NCI-H82 treated with DMSO at 0.1 percent for 48 hours (cell line): ENCODE data around the gene CT45A8.
"Not testable (repeated sequence)": the region's sequence is repeated elsewhere in the genome, so short reads cannot be mapped to it uniquely, and the experiment has no call there.

Source experiments
- DNase-seq: peaks from one replicate; lab custom pipeline; 2025; ENCODE audit not compliant: unreplicated experiment; lab: John Stamatoyannopoulos, UW

CT45A8 gene

DNA sequence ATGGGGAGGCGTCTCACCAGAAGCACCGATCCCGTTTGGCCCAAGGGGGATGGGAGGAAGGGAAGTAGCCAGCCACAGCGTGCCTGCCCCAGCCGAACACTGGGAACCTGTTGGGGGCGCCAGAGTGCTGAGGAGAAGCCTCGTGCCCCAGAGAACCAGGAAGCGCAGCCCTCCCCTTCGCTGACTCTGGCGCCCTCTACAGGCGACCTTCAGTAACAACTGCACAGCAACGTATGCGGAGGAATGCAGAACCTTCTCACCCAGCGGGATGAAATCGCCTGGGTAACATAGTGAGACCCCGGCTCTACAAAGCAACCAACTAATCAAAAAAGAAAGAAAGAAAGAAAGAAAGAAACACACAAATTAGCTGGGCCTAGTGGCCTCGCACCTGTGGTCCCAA lies at the start of gene CT45A8:
TSS of gene CT45A8 (minus strand) at position 101 of the 400 bp plus-strand sequence. CDS start 3,755 bp downstream, outside the sequence.
- DNase-seq: not testable (repeated sequence)

- no peak for DNase-seq
Observed at GRCh38 chrX:135893294-135893817, 39.0 kb upstream of the CT45A8 start, which contains the start of the genes CT45A10 and SAGE1. TSS of gene CT45A10 (minus strand) at chrX:135893444. CDS start at chrX:135885344, 8,100 bp downstream. TSS of gene SAGE1 (plus strand) at chrX:135893716. CDS start at chrX:135896243, 2,527 bp downstream.

- DNase-seq: no peak
Observed at GRCh38 chrX:135892781-135893180, 38.4 kb upstream of the CT45A8 start.

DNA sequence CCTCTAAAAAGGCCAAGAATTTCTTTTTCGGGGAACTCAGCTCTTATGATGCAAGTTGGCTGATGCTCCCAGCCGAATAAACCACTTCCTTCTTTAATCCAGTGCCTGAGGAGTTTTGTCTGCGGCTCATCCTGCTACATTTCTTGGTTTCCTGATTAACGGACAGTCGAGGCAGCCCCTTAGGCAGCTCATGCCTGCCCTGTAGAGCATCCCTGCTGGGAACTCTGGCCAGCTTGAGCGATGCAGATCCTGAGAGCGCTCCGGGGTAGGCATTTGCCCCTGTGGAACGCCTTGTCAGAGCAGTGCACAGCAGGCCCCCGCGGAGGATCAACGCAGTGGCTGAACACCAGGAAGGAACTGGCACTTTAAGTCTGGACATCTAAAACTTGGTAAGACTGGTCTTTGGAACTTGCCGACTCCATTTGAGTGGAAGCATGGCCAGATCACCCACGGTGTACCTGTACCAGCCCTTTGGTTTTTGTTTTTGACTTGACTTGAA lies 35.8 kb upstream of the CT45A8 start:
- no peak for DNase-seq

- not testable (repeated sequence) for DNase-seq
Observed at GRCh38 chrX:135888976-135889375, 34.6 kb upstream of the CT45A8 start.

DNA sequence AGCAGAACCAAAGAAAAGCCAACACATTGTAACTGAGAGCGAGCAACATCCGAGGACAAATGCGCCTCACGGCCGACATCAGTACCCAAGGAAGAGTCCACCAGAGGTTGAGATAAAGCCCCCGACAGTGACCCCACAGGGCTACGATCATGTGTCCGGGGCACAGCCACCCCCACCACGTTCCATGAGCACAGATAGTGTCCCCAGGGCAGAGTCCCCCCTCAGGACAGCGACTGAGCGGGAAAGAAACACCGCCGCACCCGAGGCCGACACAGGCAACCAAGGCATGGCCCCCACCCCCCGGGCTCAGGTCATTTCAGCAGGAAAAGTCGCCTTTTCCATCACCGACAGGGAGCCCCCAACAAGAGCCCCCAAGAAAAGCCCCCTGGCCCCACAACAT lies 33.9 kb upstream of the CT45A8 start:
- not testable (repeated sequence) for DNase-seq

DNA sequence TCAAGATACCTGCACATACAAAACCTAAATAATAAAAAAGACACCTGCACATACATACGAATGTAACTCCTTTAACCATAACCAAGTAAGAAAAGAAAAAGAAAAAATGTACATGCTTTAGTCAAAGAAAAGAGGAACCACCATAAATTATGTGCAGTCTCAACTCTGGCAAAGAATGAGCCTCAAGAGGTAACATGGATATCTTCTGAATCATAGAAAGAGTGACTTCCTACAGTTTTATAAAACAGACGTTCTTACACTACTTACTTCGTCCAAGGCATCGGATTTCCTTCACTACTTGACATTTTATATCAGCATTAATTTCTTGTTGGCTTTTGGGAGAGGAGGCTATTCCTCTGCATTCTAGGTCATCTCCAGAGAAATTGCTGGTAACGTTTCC lies 28.4 kb upstream of the CT45A8 start:
- not testable (repeated sequence) for DNase-seq

- not testable (repeated sequence) for DNase-seq
Observed at GRCh38 chrX:135871712-135872111, 17.4 kb upstream of the CT45A8 start, which contains the start of gene CT45A9. TSS of gene CT45A9 (minus strand) at chrX:135871812. CDS start at chrX:135868061, 3,751 bp downstream.

GRCh38 chrX:135837180-135837579 lies 17.2 kb downstream of the CT45A8 start, which contains the start of gene CT45A7:
TSS of gene CT45A7 (minus strand) at chrX:135837280. CDS start at chrX:135833533, 3,747 bp downstream.
- not testable (repeated sequence) for DNase-seq

DNA sequence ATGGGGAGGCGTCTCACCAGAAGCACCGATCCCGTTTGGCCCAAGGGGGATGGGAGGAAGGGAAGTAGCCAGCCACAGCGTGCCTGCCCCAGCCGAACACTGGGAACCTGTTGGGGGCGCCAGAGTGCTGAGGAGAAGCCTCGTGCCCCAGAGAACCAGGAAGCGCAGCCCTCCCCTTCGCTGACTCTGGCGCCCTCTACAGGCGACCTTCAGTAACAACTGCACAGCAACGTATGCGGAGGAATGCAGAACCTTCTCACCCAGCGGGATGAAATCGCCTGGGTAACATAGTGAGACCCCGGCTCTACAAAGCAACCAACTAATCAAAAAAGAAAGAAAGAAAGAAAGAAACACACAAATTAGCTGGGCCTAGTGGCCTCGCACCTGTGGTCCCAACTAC lies 34.4 kb downstream of the CT45A8 start, which contains the start of gene CT45A2:
TSS of gene CT45A2 (minus strand) at position 101 of the 400 bp plus-strand sequence. CDS start 3,747 bp downstream, outside the sequence.
- not testable (repeated sequence) for DNase-seq

DNA sequence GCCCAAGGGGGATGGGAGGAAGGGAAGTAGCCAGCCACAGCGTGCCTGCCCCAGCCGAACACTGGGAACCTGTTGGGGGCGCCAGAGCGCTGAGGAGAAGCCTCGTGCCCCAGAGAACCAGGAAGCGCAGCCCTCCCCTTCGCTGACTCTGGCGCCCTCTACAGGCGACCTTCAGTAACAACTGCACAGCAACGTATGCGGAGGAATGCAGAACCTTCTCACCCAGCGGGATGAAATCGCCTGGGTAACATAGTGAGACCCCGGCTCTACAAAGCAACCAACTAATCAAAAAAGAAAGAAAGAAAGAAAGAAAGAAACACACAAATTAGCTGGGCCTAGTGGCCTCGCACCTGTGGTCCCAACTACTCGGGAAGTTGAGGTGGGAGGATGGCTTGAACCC lies 51.7 kb downstream of the CT45A8 start, which contains the start of gene CT45A6:
TSS of gene CT45A6 (minus strand) at position 101 of the 400 bp plus-strand sequence. CDS start 3,794 bp downstream, outside the sequence.
- DNase-seq: not testable (repeated sequence)
